ENCODE results near the gene LRMDA. TPM values are rescaled to one million over a fixed set of nuclear protein-coding genes. Genes with fewer than 3 reads are reported as not detected.

Gene LRMDA
- total and polyA plus RNA-seq, 10 of the 15 experiments (the other 5 are each of a cell fraction or from before 2014, with no cell fraction given) = 0.07 to 0.54 (median 0.29) TPM; not detected in 4

DNA sequence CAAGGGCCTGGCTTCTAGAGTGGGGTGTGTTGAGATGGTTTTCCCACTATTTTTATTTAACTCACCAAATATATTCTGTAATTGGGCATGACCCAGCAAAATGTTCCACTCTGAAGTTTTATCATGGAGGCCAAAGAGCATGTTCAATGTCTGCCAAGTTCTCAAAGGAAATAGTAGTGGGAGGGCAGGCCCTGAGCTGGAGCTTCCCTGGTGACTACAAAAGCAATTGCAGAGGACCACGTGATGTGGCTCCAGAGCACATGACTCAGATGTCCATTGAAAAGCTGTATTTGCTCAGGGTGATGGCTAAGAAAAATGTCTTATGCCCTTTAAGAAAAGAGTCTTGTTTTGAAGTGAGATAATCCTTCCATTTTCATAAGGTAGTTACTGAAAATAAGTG is 1024.8 kb downstream of the LRMDA start (continued):
- TF ChIP-seq MYC (IDR thresholded peaks at IDR 0.05; ENCODE audit: insufficient read depth, insufficient read length, insufficient replicate concordance, low read length, severe bottlenecking) (no peak), RUNX3 (IDR thresholded peaks at IDR 0.05; ENCODE audit: low read length) (no peak), TBL1XR1 (IDR thresholded peaks at IDR 0.05; ENCODE audit: low read depth, low read length) (no peak)

DNA sequence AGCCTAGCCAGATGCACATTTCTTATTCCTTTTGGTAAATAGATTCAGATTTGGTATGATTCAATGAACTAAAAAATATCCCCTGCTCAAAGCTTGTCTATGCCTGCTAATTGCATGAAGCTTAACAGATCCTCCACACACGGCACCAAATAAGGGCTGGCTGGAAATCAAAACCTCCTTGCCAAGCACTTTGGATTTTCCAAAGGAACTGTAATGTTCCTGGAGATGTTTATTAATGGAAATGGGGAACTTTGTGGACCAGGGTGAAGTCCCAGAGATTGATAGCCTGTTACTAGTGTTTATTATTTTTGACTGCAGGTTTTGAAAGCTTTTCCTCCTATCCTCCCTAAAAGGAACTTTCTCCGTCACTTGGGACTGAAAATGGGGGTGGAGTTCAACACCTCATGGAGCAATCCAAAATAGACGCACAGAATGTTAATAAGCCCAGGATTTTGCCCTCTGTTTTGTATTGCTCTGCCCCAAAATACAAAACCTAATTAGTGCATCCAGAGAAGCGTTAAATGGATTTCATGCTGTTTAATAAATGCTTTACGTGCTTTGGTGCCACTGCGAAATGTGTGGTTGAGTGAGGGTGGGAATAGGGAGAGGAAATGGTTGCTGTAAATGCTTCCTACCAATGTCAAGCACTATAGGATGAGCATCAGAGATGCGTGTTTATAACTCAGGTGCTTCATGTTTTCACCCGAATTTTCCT is 1027.7 kb downstream of the LRMDA start:
- no peak for ATAC-seq
- TF ChIP-seq CBX5 (IDR thresholded peaks at IDR 0.05; ENCODE audit: low read depth) (no peak), STAT3 (IDR thresholded peaks at IDR 0.05; ENCODE audit: low read depth, low read length) (no peak), RAD21 (IDR thresholded peaks at IDR 0.05; ENCODE audit: insufficient read depth, low read depth, low read length) (no peak), NR2C1 (IDR thresholded peaks at IDR 0.05) (no peak), CREB1 (IDR thresholded peaks at IDR 0.05; ENCODE audit: low read depth) (no peak), POLR2A (IDR thresholded peaks at IDR 0.05; ENCODE audit: low read depth, low read length) (no peak)
- 19% methylated on average over 8 of the region's 8 CpGs for WGBS (ENCODE audit: insufficient coverage, insufficient replicate concordance, low lambda C conversion rate, missing lambda C conversion rate)
- Histone ChIP-seq H3K79me2 (ENCODE audit: control insufficient read depth, insufficient read depth, low read length) (no peaks in the 10 kb centered on the region), H3K9me3 (replicated peaks; ENCODE audit: control insufficient read depth, insufficient read depth, low read length) (no peaks in the 10 kb centered on the region), H3K27ac (ENCODE audit: control insufficient read depth, insufficient read depth) (no peak overlapping the region), H3K4me1 (ENCODE audit: control insufficient read depth, insufficient read depth, low read length) (no peaks in the 10 kb centered on the region), H3K9ac (ENCODE audit: control insufficient read depth, insufficient read depth, low read length) (no peak overlapping the region), H2AFZ (ENCODE audit: control insufficient read depth, low read depth, low read length) (no peak overlapping the region), H4K20me1 (ENCODE audit: control insufficient read depth, insufficient read depth) (no peaks in the 10 kb centered on the region), H3K36me3 (ENCODE audit: control insufficient read depth in 2 of 2, insufficient read depth in 2 of 2, low read length in 1 of 2) (no peaks in the 10 kb centered on the region), H3K4me2 (ENCODE audit: control insufficient read depth, insufficient read depth) (no peak overlapping the region), H3K27me3 (replicated peaks in 1 of 2; ENCODE audit: control insufficient read depth in 2 of 2, insufficient read depth in 2 of 2, low read length in 1 of 2) (no peaks in the 10 kb centered on the region), H3K4me3 (no peak overlapping the region)
- intact Hi-C loops (cut with micrococcal nuclease; ENCODE audit: unreplicated experiment) (no loop called here), in situ Hi-C loops (cut with MboI) (no loop called here)
- CTCF ChIA-PET = no interaction called here
- POLR2A ChIA-PET = no interaction called here
- RAD21 ChIA-PET (ENCODE audit: unreplicated experiment) = no interaction called here
- SMC1A ChIA-PET (ENCODE audit: uncharacterized antibody, unreplicated experiment) = no interaction called here
- BruUV-seq (replicated peaks) = no TSS peak
- FAIRE-seq = no peak
- no peak for DNase-seq (ENCODE audit: low read depth, low spot score)

Measured in GM12878 (cell line).